GM11168 (cell line): ENCODE measurements around the gene CDPF1.

ENCODE experiments used
- in situ Hi-C: fragments of 300-500 bp; cut with MboI; formaldehyde crosslinking; loops from one replicate; pipeline ENCODE4 v1.12.0; 2022; ENCODE audit warnings: low sequenced_read_pairs; ENCODE audit not compliant: unreplicated experiment

The CDPF1 gene

GRCh38 chr22:46262449-46263215 lies 12.5 kb upstream of the CDPF1 start:
- in situ Hi-C loops, result no loop called here

- in situ Hi-C loops, result no loop called here
Measured at GRCh38 chr22:46260038-46260437, 9.9 kb upstream of the CDPF1 start.

- in situ Hi-C loops, result no loop called here
Measured at GRCh38 chr22:46259374-46259773, 9.3 kb upstream of the CDPF1 start.

- in situ Hi-C loops, result no loop called here
Measured at GRCh38 chr22:46256358-46256958, 6.4 kb upstream of the CDPF1 start.

GRCh38 chr22:46251816-46252380 lies 1.8 kb upstream of the CDPF1 start:
- in situ Hi-C loops, result no loop called here

- in situ Hi-C loops, result no loop called here
Measured at GRCh38 chr22:46251266-46251665, 1.2 kb upstream of the CDPF1 start.

GRCh38 chr22:46250783-46251125 lies 661 bp upstream of the CDPF1 start:
- in situ Hi-C loops, result no loop called here

GRCh38 chr22:46247443-46247975 lies 2.6 kb downstream of the CDPF1 start:
- in situ Hi-C loops, result no loop called here

- in situ Hi-C loops, result no loop called here
Measured at GRCh38 chr22:46246178-46246577, 3.9 kb downstream of the CDPF1 start.

- in situ Hi-C loops, result no loop called here
Measured at GRCh38 chr22:46245511-46245910, 4.6 kb downstream of the CDPF1 start.

GRCh38 chr22:46244771-46245170 lies 5.3 kb downstream of the CDPF1 start:
- in situ Hi-C loops, result no loop called here

GRCh38 chr22:46242076-46242475 lies 8.0 kb downstream of the CDPF1 start:
- in situ Hi-C loops, result no loop called here

GRCh38 chr22:46241396-46242007 lies 8.6 kb downstream of the CDPF1 start:
- in situ Hi-C loops, result no loop called here

GRCh38 chr22:46240907-46241306 lies 9.2 kb downstream of the CDPF1 start:
- in situ Hi-C loops, result no loop called here

GRCh38 chr22:46240506-46240905 lies 9.6 kb downstream of the CDPF1 start:
- in situ Hi-C loops, result no loop called here

GRCh38 chr22:46240073-46240472 lies 10.0 kb downstream of the CDPF1 start:
- in situ Hi-C loops, result no loop called here

- in situ Hi-C loops, result no loop called here
Measured at GRCh38 chr22:46239261-46240048, 10.6 kb downstream of the CDPF1 start.

- in situ Hi-C loops, result no loop called here
Measured at GRCh38 chr22:46238541-46238940, 11.6 kb downstream of the CDPF1 start.

- in situ Hi-C loops, result no loop called here
Measured at GRCh38 chr22:46237453-46238124, 12.5 kb downstream of the CDPF1 start.

GRCh38 chr22:46234969-46235368 lies 15.1 kb downstream of the CDPF1 start:
- in situ Hi-C loops, result no loop called here
